ENCODE data around the gene VSIR.

The VSIR gene

GRCh38 chr10:71806704-71807556 is 33.6 kb upstream of the VSIR start:
- in situ Hi-C loops (cut with HindIII; ENCODE audit: low sequenced_read_pairs): no loop called here
- DNase-seq (ENCODE audit: low read depth): no peak
- no peak overlapping the region for H3K4me3 ChIP-seq (ENCODE audit: low read depth, low read length)
- no peak for TF ChIP-seq CTCF (IDR thresholded peaks at IDR 0.05; ENCODE audit: low read depth, low read length, missing control alignments)

DNA sequence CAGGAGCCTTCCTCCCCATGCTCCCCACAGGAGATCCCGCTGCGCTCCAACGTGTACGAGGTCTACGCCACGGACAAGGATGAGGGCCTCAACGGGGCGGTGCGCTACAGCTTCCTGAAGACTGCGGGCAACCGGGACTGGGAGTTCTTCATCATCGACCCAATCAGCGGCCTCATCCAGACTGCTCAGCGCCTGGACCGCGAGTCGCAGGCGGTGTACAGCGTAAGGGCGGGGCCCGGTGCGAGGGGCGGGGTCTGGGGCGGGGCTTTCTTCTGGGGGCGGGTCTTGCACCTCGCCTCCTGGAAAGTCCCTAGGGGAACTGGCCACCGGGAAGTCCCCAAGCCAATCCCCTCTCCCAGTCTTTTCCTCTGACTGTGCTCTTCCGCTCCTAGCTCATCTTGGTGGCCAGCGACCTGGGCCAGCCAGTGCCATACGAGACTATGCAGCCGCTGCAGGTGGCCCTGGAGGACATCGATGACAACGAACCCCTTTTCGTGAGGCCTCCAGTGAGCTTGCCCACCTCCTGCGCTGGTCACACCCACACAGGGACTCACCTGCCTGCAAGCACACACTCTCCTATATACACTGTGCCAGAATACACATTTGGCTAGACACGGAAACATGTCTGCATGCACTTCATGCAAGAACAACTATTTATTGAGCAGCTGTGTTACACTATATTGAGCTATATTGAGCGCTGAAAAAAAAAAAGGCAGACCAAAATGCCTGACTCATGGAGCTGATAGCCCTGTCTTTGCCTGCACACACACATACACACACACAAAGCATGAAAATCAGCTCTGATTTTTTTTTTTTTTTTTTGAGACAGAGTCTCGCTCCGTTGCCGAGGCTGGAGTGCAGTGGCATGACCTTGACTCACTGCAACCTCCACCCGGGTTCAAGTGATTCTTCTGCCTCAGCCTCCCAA is 32.7 kb upstream of the VSIR start:
- DNase-seq (ENCODE audit: low read depth): no peak
- TF ChIP-seq CTCF (IDR thresholded peaks at IDR 0.05; ENCODE audit: low read depth, low read length, missing control alignments): no peak
- in situ Hi-C loops (cut with HindIII; ENCODE audit: low sequenced_read_pairs): no loop called here
- no peak overlapping the region for H3K4me3 ChIP-seq (ENCODE audit: low read depth, low read length)

- no peak for DNase-seq (ENCODE audit: low read depth)
- in situ Hi-C loops (cut with HindIII; ENCODE audit: low sequenced_read_pairs): no loop called here
- TF ChIP-seq CTCF (IDR thresholded peaks at IDR 0.05; ENCODE audit: low read depth, low read length, missing control alignments): no peak
- no peak overlapping the region for H3K4me3 ChIP-seq (ENCODE audit: low read depth, low read length)
Observed at GRCh38 chr10:71804077-71804476, 30.8 kb upstream of the VSIR start.

- in situ Hi-C loops (cut with HindIII; ENCODE audit: low sequenced_read_pairs): no loop called here
- no peak for TF ChIP-seq CTCF (IDR thresholded peaks at IDR 0.05; ENCODE audit: low read depth, low read length, missing control alignments)
- H3K4me3 ChIP-seq (ENCODE audit: low read depth, low read length): no peak overlapping the region
- no peak for DNase-seq (ENCODE audit: low read depth)
Observed at GRCh38 chr10:71802715-71803488, 29.6 kb upstream of the VSIR start.

DNA sequence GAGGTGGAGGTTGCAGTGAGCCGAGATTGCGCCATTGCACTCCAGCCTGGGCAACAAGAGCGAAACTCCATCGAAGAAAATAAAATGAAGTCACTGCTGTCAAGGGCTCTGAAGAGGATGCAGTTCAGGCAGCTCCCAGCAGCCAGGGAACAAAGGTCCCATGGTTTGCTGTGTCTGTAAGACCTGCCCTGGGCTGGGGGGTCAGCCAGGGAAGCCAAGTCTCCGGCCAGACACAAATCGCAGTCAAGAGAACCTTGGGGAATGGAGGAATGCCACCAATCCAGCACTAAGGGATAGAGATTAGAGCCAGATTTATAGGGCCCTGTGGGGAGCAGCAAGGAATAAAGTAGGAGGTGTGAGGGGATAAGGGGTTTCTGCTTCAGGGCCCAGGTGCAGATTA is 28.9 kb upstream of the VSIR start:
- no peak for TF ChIP-seq CTCF (IDR thresholded peaks at IDR 0.05; ENCODE audit: low read depth, low read length, missing control alignments)
- no peak for DNase-seq (ENCODE audit: low read depth)
- in situ Hi-C loops (cut with HindIII; ENCODE audit: low sequenced_read_pairs): no loop called here
- H3K4me3 ChIP-seq (ENCODE audit: low read depth, low read length): no peak overlapping the region

DNA sequence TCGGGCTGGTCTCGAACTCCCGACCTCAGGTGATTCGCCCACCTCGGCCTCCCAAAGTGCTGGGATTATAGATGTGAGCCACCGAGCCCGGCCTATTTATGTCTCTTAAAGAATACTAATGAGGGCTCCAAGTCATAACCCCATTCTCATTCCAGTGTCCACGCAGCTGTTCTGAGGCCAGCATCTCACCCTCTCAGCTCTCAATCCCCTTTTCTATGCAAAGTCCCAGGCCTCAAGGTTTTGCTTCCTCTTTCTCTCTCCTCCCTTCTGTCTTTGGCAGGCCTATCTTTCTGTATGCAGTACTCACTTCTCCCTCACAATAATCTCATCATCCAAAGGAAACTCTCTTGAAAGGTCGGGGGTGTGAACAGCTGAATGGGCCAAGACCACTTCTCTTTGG is 28.0 kb upstream of the VSIR start:
- H3K4me3 ChIP-seq (ENCODE audit: low read depth, low read length): no peak overlapping the region
- DNase-seq (ENCODE audit: low read depth): no peak
- no peak for TF ChIP-seq CTCF (IDR thresholded peaks at IDR 0.05; ENCODE audit: low read depth, low read length, missing control alignments)
- in situ Hi-C loops (cut with HindIII; ENCODE audit: low sequenced_read_pairs): no loop called here
